ENCODE measurements around the gene TRMT11.
"Not testable (repeated sequence)": the region's sequence is repeated elsewhere in the genome, so short reads cannot be mapped to it uniquely, and the experiment has no call there.

Gene TRMT11

GRCh38 chr6:126048635-126049034, 62.3 kb downstream of the TRMT11 start:
- no peak for DNase-seq

- DNase-seq = no peak
Observed at GRCh38 chr6:126050795-126051194, 64.5 kb downstream of the TRMT11 start.

- no peak for DNase-seq
Observed at GRCh38 chr6:126051791-126052190, 65.5 kb downstream of the TRMT11 start.

- no peak for DNase-seq
Observed at GRCh38 chr6:126052485-126052884, 66.1 kb downstream of the TRMT11 start.

GRCh38 chr6:126054258-126054702, 67.9 kb downstream of the TRMT11 start:
- no peak for DNase-seq

- DNase-seq = no peak
Observed at GRCh38 chr6:126054802-126055201, 68.5 kb downstream of the TRMT11 start.

- no peak for DNase-seq
Observed at GRCh38 chr6:126055449-126055848, 69.1 kb downstream of the TRMT11 start.

GRCh38 chr6:126056355-126057004, 70.1 kb downstream of the TRMT11 start:
- DNase-seq = no peak

GRCh38 chr6:126058085-126058484, 71.7 kb downstream of the TRMT11 start:
- DNase-seq = not testable (repeated sequence)

GRCh38 chr6:126060400-126060799, 74.1 kb downstream of the TRMT11 start:
- DNase-seq = no peak

- no peak for DNase-seq
Observed at GRCh38 chr6:126063512-126064146, 77.3 kb downstream of the TRMT11 start.

GRCh38 chr6:126064257-126064747, 78.0 kb downstream of the TRMT11 start:
- no peak for DNase-seq

- no peak for DNase-seq
Observed at GRCh38 chr6:126064748-126065401, 78.5 kb downstream of the TRMT11 start.

GRCh38 chr6:126066053-126067048, 80.0 kb downstream of the TRMT11 start:
- no peak for DNase-seq

GRCh38 chr6:126067073-126067472, 80.7 kb downstream of the TRMT11 start:
- no peak for DNase-seq

GRCh38 chr6:126069449-126069848, 83.1 kb downstream of the TRMT11 start:
- DNase-seq = no peak

- DNase-seq = no peak
Observed at GRCh38 chr6:126071000-126071647, 84.8 kb downstream of the TRMT11 start.

- DNase-seq = no peak
Observed at GRCh38 chr6:126072172-126072571, 85.8 kb downstream of the TRMT11 start.

GRCh38 chr6:126072834-126073233, 86.5 kb downstream of the TRMT11 start:
- DNase-seq = no peak

- no peak for DNase-seq
Observed at GRCh38 chr6:126075335-126076071, 89.2 kb downstream of the TRMT11 start.

- no peak for DNase-seq
Observed at GRCh38 chr6:126076992-126077664, 90.8 kb downstream of the TRMT11 start.
